OCI-LY7 (cell line): ENCODE results near the gene SACS. TPM values are rescaled to one million over a fixed set of nuclear protein-coding genes. Genes with fewer than 3 reads are reported as not detected.

ENCODE experiments used
- BruUV-seq: library from RNA; stranded (reverse); fragments of 400-500 nt; replicated peaks from 2 replicates; lab custom pipeline; 2021; lab: Mats Ljungman, UMichigan
- CTCF ChIA-PET: fragments of 300-600 bp; sonication (Branson Sonifier 250); formaldehyde crosslinking; loops from one replicate; lab custom pipeline; 2022; ENCODE audit warnings: antibody characterized with exemption; ENCODE audit not compliant: unreplicated experiment; lab: Charles Lee
- POLR2A ChIA-PET: fragments of 300-600 bp; sonication (Branson Sonifier 250); formaldehyde crosslinking; loops from one replicate; lab custom pipeline; 2022; ENCODE audit warnings: antibody characterized with exemption; lab: Charles Lee
- DNase-seq: peaks from one replicate; pipeline ENCODE4 v3.0.0-alpha.2; 2015; ENCODE audit warnings: low spot score
- H2AFZ ChIP-seq: fragments of 200-600 bp; sonication (generic), shearing (Covaris generic); 2 replicates; pipeline ENCODE4 v1.6.1; 2014; ENCODE audit warnings: mild to moderate bottlenecking, antibody characterized with exemption, low read length, moderate library complexity
- H3K27ac ChIP-seq: fragments of 200-600 bp; sonication (generic); 2 replicates; pipeline ENCODE4 v1.5.1; 2014; ENCODE audit warnings: mixed run types, low read depth, mild to moderate bottlenecking, moderate library complexity, low read length, inconsistent platforms; ENCODE audit not compliant: poor library complexity, severe bottlenecking
- H3K36me3 ChIP-seq: fragments of 200-600 bp; sonication (generic); 2 replicates; pipeline ENCODE4 v1.6.1; 2014; ENCODE audit warnings: mild to moderate bottlenecking, antibody characterized with exemption, low read length, moderate library complexity, mixed read lengths; ENCODE audit not compliant: insufficient read depth
- H3K4me1 ChIP-seq: fragments of 200-600 bp; sonication (generic); 2 replicates; pipeline ENCODE4 v1.5.1; 2014; ENCODE audit warnings: mild to moderate bottlenecking, low read length; ENCODE audit not compliant: insufficient read depth, poor library complexity, severe bottlenecking
- H3K4me2 ChIP-seq: fragments of 200-600 bp; sonication (generic); 2 replicates; pipeline ENCODE4 v1.6.1; 2014; ENCODE audit warnings: mild to moderate bottlenecking, low read length
- H3K4me3 ChIP-seq: fragments of 200-600 bp; sonication (generic); 2 replicates; pipeline ENCODE4 v1.5.1; 2014; ENCODE audit warnings: mild to moderate bottlenecking, low read depth, low read length; ENCODE audit not compliant: poor library complexity, severe bottlenecking
- H3K79me2 ChIP-seq: fragments of 200-600 bp; sonication (generic); 2 replicates; pipeline ENCODE4 v1.6.1; 2016; ENCODE audit warnings: low read depth, mild to moderate bottlenecking, low read length, moderate library complexity, mixed read lengths; ENCODE audit not compliant: insufficient read depth
- H3K9me2 ChIP-seq: fragments of 200-600 bp; sonication (generic); 2 replicates; pipeline ENCODE4 v1.6.1; 2016; ENCODE audit warnings: mild to moderate bottlenecking, low read length, mixed read lengths; ENCODE audit not compliant: insufficient read depth
- H3K9me3 ChIP-seq: fragments of 200-600 bp; sonication (generic); 2 replicates; pipeline ENCODE4 v1.6.1; 2014; ENCODE audit warnings: mild to moderate bottlenecking, mixed run types, low read length, mixed read lengths
- H4K20me1 ChIP-seq: fragments of 200-600 bp; sonication (generic); 2 replicates; pipeline ENCODE4 v1.6.1; 2014; ENCODE audit warnings: mild to moderate bottlenecking, antibody characterized with exemption, low read length, moderate library complexity, mixed read lengths; ENCODE audit not compliant: insufficient read depth
- EZH2phosphoT487 ChIP-seq: fragments of 200-600 bp; sonication (generic); IDR thresholded peaks from 2 replicates; pipeline ENCODE4 v1.6.1; 2018; ENCODE audit warnings: low read depth, borderline replicate concordance, mild to moderate bottlenecking, mixed run types, antibody characterized with exemption, low read length, moderate library complexity, mixed read lengths
- intact Hi-C: fragments of 100-400 bp; cut with micrococcal nuclease; formaldehyde crosslinking; loops from one replicate; pipeline ENCODE4 v1.10.0; 2022; ENCODE audit not compliant: unreplicated experiment
- total RNA-seq, 2 experiments: library from RNA; depleted of rRNA in 1 of 2; stranded (reverse); fragments of >200 nt in 1 of 2; shearing (Covaris generic) in 1 of 2; gene quantifications; 2 replicates each; pipeline ENCODE4 v1.2.3, GENCODE V29; 2014 to 2022
- TF ChIP-seq, protein P1 (sequence below): fragments of 200-600 bp; sonication (generic); conservative IDR thresholded peaks from 2 replicates; pipeline ENCODE4 v1.5.1; 2014; ENCODE audit warnings: mild to moderate bottlenecking, antibody characterized with exemption, low read length, moderate library complexity, mixed read lengths

SACS gene
- total RNA-seq, 2 experiments from 2014 or later: 9.8 to 22.6 TPM

DNA sequence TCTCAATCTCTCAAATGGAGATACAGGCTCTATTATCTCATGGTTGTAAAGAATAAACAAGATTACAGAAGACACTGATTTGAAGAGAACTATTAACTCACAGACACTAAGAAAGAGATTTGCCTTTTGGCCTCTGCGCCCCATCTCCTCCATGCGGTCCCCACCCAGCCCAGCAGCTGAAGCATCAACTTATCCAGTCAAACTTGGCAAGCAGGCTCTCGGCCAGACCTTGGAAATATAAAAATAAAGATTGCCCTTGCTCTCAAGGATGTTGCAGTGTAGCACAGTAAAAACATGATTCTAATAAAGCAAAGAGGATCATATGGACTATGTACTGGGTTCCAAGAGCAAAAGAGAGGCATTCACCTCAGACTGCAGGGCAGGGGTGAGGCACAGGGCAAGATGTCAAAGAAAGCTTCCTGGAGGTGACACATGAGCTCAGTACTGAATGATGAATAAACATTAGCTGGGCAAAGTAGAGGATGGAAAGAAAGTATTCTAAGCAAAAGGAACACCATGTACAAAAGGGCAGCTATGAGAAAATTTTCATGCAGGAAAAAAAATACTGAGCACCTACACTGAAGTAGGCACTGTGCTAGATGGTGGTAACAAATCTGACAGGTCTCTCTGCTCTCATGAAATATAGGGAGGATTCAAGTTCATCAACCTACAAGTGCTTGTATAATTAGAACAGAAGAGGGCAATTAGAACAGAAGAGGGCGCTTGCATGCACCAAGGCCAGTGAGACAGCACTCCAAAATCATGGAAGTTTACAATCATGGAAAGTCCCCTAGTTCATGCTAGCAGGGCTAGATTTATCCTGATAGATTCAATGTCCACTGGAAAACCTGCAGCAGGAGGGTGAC, 85.0 kb downstream of the SACS start:
- POLR2A ChIA-PET: interaction anchor here (0.8 kb wide), 1 partner anchor 541 kb away, joined by 3 read pairs; no protein-coding TSS in a partner anchor
- H3K4me3 ChIP-seq: no peak overlapping the region
- peaks cover 4% of the 10 kb centered on the region; the same call in 1 of the 2 replicates for H3K36me3 ChIP-seq
- no peak overlapping the region for H3K4me2 ChIP-seq
- H3K4me1 ChIP-seq: peaks cover 5% of the 10 kb centered on the region
- H3K9me2 ChIP-seq: no peaks in the 10 kb centered on the region
- no TSS peak for BruUV-seq
- no peak for DNase-seq
- H4K20me1 ChIP-seq: no peaks in the 10 kb centered on the region
- no peak for TF ChIP-seq EZH2phosphoT487
- TF ChIP-seq, protein P1, sequence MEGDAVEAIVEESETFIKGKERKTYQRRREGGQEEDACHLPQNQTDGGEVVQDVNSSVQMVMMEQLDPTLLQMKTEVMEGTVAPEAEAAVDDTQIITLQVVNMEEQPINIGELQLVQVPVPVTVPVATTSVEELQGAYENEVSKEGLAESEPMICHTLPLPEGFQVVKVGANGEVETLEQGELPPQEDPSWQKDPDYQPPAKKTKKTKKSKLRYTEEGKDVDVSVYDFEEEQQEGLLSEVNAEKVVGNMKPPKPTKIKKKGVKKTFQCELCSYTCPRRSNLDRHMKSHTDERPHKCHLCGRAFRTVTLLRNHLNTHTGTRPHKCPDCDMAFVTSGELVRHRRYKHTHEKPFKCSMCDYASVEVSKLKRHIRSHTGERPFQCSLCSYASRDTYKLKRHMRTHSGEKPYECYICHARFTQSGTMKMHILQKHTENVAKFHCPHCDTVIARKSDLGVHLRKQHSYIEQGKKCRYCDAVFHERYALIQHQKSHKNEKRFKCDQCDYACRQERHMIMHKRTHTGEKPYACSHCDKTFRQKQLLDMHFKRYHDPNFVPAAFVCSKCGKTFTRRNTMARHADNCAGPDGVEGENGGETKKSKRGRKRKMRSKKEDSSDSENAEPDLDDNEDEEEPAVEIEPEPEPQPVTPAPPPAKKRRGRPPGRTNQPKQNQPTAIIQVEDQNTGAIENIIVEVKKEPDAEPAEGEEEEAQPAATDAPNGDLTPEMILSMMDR: peak; percentile 30; the same call in 1 of the 2 replicates
- no peak overlapping the region for H3K27ac ChIP-seq
- H3K79me2 ChIP-seq: no peaks in the 10 kb centered on the region
- H2AFZ ChIP-seq: no peak overlapping the region
- H3K9me3 ChIP-seq: no peaks in the 10 kb centered on the region
- intact Hi-C loops: no loop called here
- CTCF ChIA-PET: no interaction called here

DNA sequence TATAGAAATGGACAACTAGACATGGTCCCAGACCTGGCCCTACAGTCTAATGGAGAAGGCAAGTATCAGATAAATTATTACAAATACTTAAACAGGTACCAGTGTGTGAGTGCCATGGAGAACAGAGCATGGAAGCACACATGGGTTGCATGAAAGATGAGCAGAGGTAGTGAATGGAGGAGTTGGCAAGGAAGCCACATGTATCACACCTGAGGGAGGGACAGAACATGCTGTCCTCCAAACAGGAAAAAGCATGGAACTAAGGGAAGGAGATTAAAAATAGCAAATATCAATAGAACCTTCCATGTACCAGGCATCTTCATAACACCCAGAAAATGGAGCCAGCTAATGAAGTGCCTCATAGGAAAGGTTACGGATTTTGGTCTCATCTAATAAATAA, 85.9 kb downstream of the SACS start:
- peaks cover 4% of the 10 kb centered on the region; the same call in 1 of the 2 replicates for H3K36me3 ChIP-seq

More for the DNA sequence above, 85.9 kb downstream of the SACS start:
- Histone ChIP-seq H3K4me2 (no peak overlapping the region), H3K79me2 (no peaks in the 10 kb centered on the region), H3K4me3 (no peak overlapping the region), H3K4me1 (peaks cover 5% of the 10 kb centered on the region), H2AFZ (no peak overlapping the region), H3K9me3 (no peaks in the 10 kb centered on the region), H3K9me2 (no peaks in the 10 kb centered on the region), H4K20me1 (no peaks in the 10 kb centered on the region), H3K27ac (no peak overlapping the region)
- TF ChIP-seq, protein P1: no peak
- TF ChIP-seq EZH2phosphoT487: no peak
- intact Hi-C loops: no loop called here
- no peak for DNase-seq
- no TSS peak for BruUV-seq
- ChIA-PET POLR2A (no interaction called here), CTCF (no interaction called here)
